HL-60 (cell line): ENCODE data around the gene CSRNP3.

Experiments
- CTCF ChIP-seq: IDR thresholded peaks from one replicate; pipeline ENCODE4 v1.5.1; 2011; ENCODE audit warnings: low read length, control low read depth, inconsistent platforms; ENCODE audit not compliant: insufficient read depth
- GABPA ChIP-seq: IDR thresholded peaks from 2 replicates; pipeline ENCODE4 v1.6.1; 2012; ENCODE audit warnings: low read depth
- POLR2AphosphoS5 ChIP-seq: IDR thresholded peaks from 2 replicates; pipeline ENCODE4 v1.6.1; 2012; ENCODE audit warnings: low read depth
- REST ChIP-seq: IDR thresholded peaks from 2 replicates; pipeline ENCODE4 v1.6.1; 2012; ENCODE audit warnings: low read depth; ENCODE audit not compliant: insufficient replicate concordance
- SPI1 ChIP-seq: IDR thresholded peaks from 2 replicates; pipeline ENCODE4 v1.6.1; 2012; ENCODE audit warnings: low read depth, mild to moderate bottlenecking, borderline replicate concordance

GRCh38 chr2:165630236-165630635 lies 160.7 kb downstream of the CSRNP3 start:
- TF ChIP-seq CTCF (no peak), REST (no peak), POLR2AphosphoS5 (no peak), GABPA (no peak), SPI1 (no peak)
